IPS-15b (cell line): Measurements from ENCODE around the gene DNM2.

Experiments used
- H3K27me3 ChIP-seq: one replicate; pipeline ENCODE4 v1.6.1; 2013; ENCODE audit warnings: low read length; ENCODE audit not compliant: control insufficient read depth, insufficient read depth
- H3K36me3 ChIP-seq: one replicate; pipeline ENCODE4 v1.6.1; 2013; ENCODE audit warnings: low read length; ENCODE audit not compliant: control insufficient read depth, insufficient read depth
- H3K4me1 ChIP-seq: one replicate; pipeline ENCODE4 v1.6.1; 2013; ENCODE audit warnings: mild to moderate bottlenecking, low read length; ENCODE audit not compliant: control insufficient read depth, insufficient read depth
- H3K4me3 ChIP-seq: one replicate; pipeline ENCODE4 v1.5.1; 2013; ENCODE audit warnings: low read depth, low read length
- H3K9ac ChIP-seq: one replicate; pipeline ENCODE4 v1.6.1; 2013; ENCODE audit warnings: low read depth, mild to moderate bottlenecking, low read length
- H3K9me3 ChIP-seq: one replicate; pipeline ENCODE4 v1.6.1; 2013; ENCODE audit warnings: mild to moderate bottlenecking, low read length; ENCODE audit not compliant: control insufficient read depth, insufficient read depth

Gene DNM2

GRCh38 chr19:10803252-10803651, 85.4 kb downstream of the DNM2 start:
- Histone ChIP-seq H3K36me3 (peaks cover 26% of the 10 kb centered on the region), H3K9ac (no peak overlapping the region)

GRCh38 chr19:10805065-10805757, 87.3 kb downstream of the DNM2 start:
- Histone ChIP-seq H3K4me1 (no peaks in the 10 kb centered on the region), H3K36me3 (peaks cover 36% of the 10 kb centered on the region), H3K27me3 (no peaks in the 10 kb centered on the region)

More at GRCh38 chr19:10803252-10803651, 85.4 kb downstream of the DNM2 start:
- Histone ChIP-seq H3K27me3 (no peaks in the 10 kb centered on the region), H3K9me3 (no peaks in the 10 kb centered on the region), H3K4me3 (no peak overlapping the region), H3K4me1 (no peaks in the 10 kb centered on the region)

DNA sequence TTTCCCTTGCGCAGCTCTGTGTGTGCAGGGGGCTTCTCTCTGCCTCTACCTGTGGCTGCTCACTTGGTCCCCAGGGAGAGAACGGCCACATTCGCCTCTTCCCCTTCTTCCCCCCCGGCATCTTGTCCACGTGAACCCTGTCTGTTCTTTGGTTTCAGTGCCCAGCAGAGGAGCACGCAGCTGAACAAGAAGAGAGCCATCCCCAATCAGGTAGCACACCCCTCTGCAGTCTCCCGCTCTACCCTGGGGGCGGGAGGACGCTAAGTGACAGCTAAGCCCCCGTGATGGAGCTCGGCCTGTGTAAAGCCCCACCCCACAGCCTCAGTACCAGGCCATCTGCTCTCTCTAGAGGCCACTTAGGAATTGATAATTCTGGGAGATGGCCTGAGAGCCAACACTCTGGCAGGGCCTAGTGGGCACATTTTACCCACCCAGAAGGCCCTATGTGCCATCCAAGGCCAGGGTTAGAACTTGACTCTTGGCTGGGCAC, 87.9 kb downstream of the DNM2 start:
- Histone ChIP-seq H3K4me3 (no peak overlapping the region), H3K27me3 (no peaks in the 10 kb centered on the region), H3K9ac (no peak overlapping the region), H3K9me3 (no peaks in the 10 kb centered on the region), H3K36me3 (peaks cover 35% of the 10 kb centered on the region), H3K4me1 (no peaks in the 10 kb centered on the region)

More at GRCh38 chr19:10805065-10805757, 87.3 kb downstream of the DNM2 start:
- no peak overlapping the region for H3K4me3 ChIP-seq
- H3K9ac ChIP-seq, result no peak overlapping the region
- no peaks in the 10 kb centered on the region for H3K9me3 ChIP-seq

DNA sequence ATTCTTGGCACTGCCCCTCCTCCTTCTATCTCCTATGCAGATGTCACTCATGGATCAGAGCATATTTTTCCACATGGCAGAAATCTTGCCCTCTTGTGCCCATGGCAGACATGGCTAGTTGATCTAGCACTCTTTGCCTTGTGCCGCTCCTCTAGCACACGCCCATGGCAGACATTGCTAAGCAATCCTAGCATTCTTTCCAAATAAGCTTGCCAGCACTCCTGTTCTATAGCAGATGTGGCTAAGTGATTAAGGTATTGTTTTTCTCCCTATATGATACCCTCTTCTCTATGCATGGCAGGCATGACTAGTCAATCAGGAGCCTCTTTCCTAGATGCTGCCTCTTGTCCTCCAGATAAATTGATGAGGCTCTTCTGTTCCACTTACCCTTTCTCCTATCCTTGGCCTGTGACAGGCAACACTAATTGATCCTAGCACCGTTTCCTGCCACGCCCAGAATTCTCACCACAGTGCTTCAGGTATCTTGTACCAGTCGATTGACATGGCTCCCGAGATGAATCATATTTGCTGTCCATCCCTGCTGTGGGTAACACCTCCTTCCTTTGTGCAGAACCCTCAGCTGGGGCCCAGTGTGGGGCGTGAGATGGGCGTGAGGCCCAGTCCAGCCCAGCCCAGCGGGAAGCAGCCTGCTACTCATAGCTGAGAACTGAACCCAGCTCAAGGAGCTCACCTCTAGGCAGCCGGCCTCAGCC, 91.2 kb downstream of the DNM2 start:
- Histone ChIP-seq H3K4me3 (no peak overlapping the region), H3K4me1 (no peaks in the 10 kb centered on the region), H3K9me3 (no peaks in the 10 kb centered on the region), H3K36me3 (peaks cover 32% of the 10 kb centered on the region), H3K27me3 (no peaks in the 10 kb centered on the region), H3K9ac (no peak overlapping the region)

GRCh38 chr19:10809651-10810285, 91.9 kb downstream of the DNM2 start:
- H3K9ac ChIP-seq, result no peak overlapping the region
- H3K4me3 ChIP-seq, result no peak overlapping the region
- peaks cover 32% of the 10 kb centered on the region for H3K36me3 ChIP-seq
- H3K4me1 ChIP-seq, result no peaks in the 10 kb centered on the region
- no peaks in the 10 kb centered on the region for H3K27me3 ChIP-seq
- no peaks in the 10 kb centered on the region for H3K9me3 ChIP-seq

DNA sequence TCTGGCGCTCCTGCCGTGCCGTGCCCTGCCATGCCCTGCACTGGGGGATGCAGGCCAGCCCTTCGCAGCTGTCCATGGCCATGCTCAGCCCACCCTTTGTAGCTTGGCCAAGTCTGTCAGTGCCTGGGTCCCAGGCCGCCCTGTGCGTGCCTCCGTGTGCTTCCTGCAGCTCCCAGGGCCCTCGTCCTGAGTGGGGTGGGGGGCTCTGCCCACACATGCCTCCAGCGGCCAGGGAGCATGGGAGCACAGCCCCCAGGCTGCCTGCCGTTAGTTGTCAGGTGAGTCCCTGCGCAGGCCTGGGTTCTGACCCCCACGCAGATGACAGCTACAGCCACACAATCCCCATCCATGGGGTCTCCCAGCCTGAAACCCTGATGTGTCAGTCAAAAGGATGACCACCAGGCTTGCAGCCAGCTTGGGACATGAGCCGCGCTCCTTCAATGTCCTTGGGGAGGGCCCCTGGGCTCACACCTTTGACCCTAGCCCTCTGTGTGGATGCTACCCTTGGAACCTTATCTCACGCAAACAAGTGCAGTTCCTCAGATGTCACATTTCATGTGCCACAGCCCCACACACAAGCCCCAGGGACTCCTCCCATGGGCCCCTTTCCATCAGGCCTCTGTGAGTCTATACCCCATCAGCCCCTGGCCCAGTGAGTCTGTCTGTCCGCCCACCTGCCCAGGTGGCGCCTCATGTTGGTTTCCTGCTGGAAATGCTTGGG, 93.7 kb downstream of the DNM2 start:
- Histone ChIP-seq H3K9me3 (no peaks in the 10 kb centered on the region), H3K4me1 (no peaks in the 10 kb centered on the region), H3K36me3 (peaks cover 27% of the 10 kb centered on the region), H3K9ac (no peak overlapping the region), H3K27me3 (no peaks in the 10 kb centered on the region), H3K4me3 (no peak overlapping the region)

GRCh38 chr19:10812196-10812595, 94.3 kb downstream of the DNM2 start:
- H3K4me1 ChIP-seq, result no peaks in the 10 kb centered on the region
- H3K4me3 ChIP-seq, result no peak overlapping the region
- H3K36me3 ChIP-seq, result peaks cover 29% of the 10 kb centered on the region
- H3K27me3 ChIP-seq, result no peaks in the 10 kb centered on the region
- no peak overlapping the region for H3K9ac ChIP-seq
- no peaks in the 10 kb centered on the region for H3K9me3 ChIP-seq

DNA sequence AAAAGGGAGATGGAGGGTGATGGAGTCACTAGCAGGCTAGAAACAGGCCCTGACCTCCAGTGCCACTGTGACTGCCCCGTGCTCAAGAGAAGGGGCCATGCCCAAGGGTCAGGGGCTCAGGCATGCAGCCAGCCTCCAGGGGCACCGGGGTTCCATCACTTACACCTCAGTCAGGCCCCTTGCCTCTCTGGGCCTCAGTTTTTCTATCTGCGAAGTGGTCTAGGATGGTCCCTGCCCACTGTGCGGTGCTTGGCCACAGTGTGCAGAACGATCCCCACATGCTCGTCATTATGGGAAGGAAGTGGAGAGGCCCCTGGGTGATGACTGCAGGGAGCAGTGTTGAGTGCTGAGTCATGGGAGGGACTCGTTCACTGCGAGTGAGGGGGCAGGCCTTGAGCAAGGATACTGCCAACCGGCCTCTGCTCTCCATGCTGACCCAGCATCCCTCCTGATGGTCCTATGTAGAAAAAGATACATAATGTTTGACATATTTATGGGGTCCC, 95.1 kb downstream of the DNM2 start:
- Histone ChIP-seq H3K9ac (no peak overlapping the region), H3K4me3 (no peak overlapping the region), H3K4me1 (no peaks in the 10 kb centered on the region), H3K9me3 (no peaks in the 10 kb centered on the region), H3K36me3 (peaks cover 29% of the 10 kb centered on the region), H3K27me3 (no peaks in the 10 kb centered on the region)

- Histone ChIP-seq H3K4me3 (no peak overlapping the region), H3K27me3 (no peaks in the 10 kb centered on the region), H3K36me3 (peaks cover 23% of the 10 kb centered on the region), H3K9me3 (no peaks in the 10 kb centered on the region), H3K4me1 (no peaks in the 10 kb centered on the region), H3K9ac (no peak overlapping the region)
Observed at GRCh38 chr19:10815007-10815536, 97.2 kb downstream of the DNM2 start.

GRCh38 chr19:10815969-10816644, 98.2 kb downstream of the DNM2 start:
- peaks cover 27% of the 10 kb centered on the region for H3K36me3 ChIP-seq
- no peaks in the 10 kb centered on the region for H3K4me1 ChIP-seq
- H3K9me3 ChIP-seq, result no peaks in the 10 kb centered on the region

DNA sequence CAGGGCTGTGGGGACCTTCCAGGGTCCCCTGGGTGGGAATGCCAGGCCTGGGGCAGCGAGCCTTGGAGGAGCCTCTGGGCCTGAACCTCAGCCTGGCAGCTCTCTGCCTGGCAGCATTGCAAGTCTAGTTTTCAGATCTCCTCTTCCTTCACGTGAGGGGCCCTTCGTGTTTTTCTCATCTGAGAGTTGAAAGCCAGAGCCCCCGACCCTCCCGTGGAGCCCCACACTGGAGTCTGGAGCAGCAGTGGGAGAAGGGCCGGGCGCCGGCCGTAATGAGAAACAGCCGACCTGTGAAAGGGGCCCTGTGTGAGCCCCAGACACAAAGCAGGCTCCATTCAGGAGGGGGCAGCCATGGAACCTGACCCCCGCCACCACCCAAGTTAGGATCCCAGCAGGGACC, 98.8 kb downstream of the DNM2 start:
- Histone ChIP-seq H3K4me3 (no peak overlapping the region), H3K9ac (no peak overlapping the region)

More at GRCh38 chr19:10815969-10816644, 98.2 kb downstream of the DNM2 start:
- H3K27me3 ChIP-seq, result no peaks in the 10 kb centered on the region
- no peak overlapping the region for H3K9ac ChIP-seq
- no peak overlapping the region for H3K4me3 ChIP-seq

More for the DNA sequence above, 98.8 kb downstream of the DNM2 start:
- Histone ChIP-seq H3K4me1 (no peaks in the 10 kb centered on the region), H3K36me3 (peaks cover 29% of the 10 kb centered on the region), H3K9me3 (no peaks in the 10 kb centered on the region), H3K27me3 (no peaks in the 10 kb centered on the region)
